ENCODE measurements around the gene MGAT3. TPM values are rescaled to one million over a fixed set of nuclear protein-coding genes. Genes with fewer than 3 reads are reported as not detected.

The MGAT3 gene
- total and polyA plus RNA-seq, 2 of the 13 experiments (the other 11 are each of a cell fraction or from before 2014, with no cell fraction given) = 0.11 to 0.15 TPM

GRCh38 chr22:39527481-39527961 lies 70.7 kb downstream of the MGAT3 start (continued):
- TF ChIP-seq ZBTB46 (CRISPR knock-in tag; IDR thresholded peaks at IDR 0.05; ENCODE audit: borderline replicate concordance) (no peak), ZFP91 (CRISPR knock-in tag; IDR thresholded peaks at IDR 0.05; ENCODE audit: borderline replicate concordance) (no peak), HNRNPH1 (optimal IDR thresholded peaks at IDR 0.05; ENCODE audit: low read depth, low read length) (no peak), ZNF230 (CRISPR knock-in tag; IDR thresholded peaks at IDR 0.05) (no peak), ZNF30 (CRISPR knock-in tag; IDR thresholded peaks at IDR 0.05) (no peak), GABPB1 (CRISPR knock-in tag; IDR thresholded peaks at IDR 0.05) (peak; percentile 16; the same call in 1 of the 2 replicates), CEBPG (CRISPR knock-in tag; IDR thresholded peaks at IDR 0.05) (peak; percentile 69), SP1 (IDR thresholded peaks at IDR 0.05) (no peak), SP1 (CRISPR knock-in tag; IDR thresholded peaks at IDR 0.05) (no peak), ZNF589 (CRISPR knock-in tag; conservative IDR thresholded peaks at IDR 0.05) (no peak), SKIL (CRISPR knock-in tag; IDR thresholded peaks at IDR 0.05; ENCODE audit: borderline replicate concordance) (peak; percentile 61), BHLHE40 (IDR thresholded peaks at IDR 0.05; ENCODE audit: low read length) (no peak), HNF1B (CRISPR knock-in tag; IDR thresholded peaks at IDR 0.05) (peak; percentile 32; the same call in 1 of the 2 replicates), ZNF792 (CRISPR knock-in tag; IDR thresholded peaks at IDR 0.05) (no peak), JUNB (CRISPR knock-in tag; IDR thresholded peaks at IDR 0.05; ENCODE audit: borderline replicate concordance) (no peak), PHF21A (CRISPR knock-in tag; IDR thresholded peaks at IDR 0.05) (no peak), ZNF605 (CRISPR knock-in tag; IDR thresholded peaks at IDR 0.05) (no peak), CCDC6 (CRISPR knock-in tag; IDR thresholded peaks at IDR 0.05) (no peak), MEF2D (CRISPR knock-in tag; IDR thresholded peaks at IDR 0.05) (no peak)
